EH (cell line): ENCODE data around the gene TRAF3.
"Not testable (repeated sequence)": the region's sequence is repeated elsewhere in the genome, so short reads cannot be mapped to it uniquely, and the experiment has no call there.

Experiments
- DNase-seq: peaks from one replicate; pipeline ENCODE4 v3.0.0-alpha.2; 2015; ENCODE audit warnings: low read depth

TRAF3 gene

GRCh38 chr14:102923925-102924486 lies 146.8 kb downstream of the TRAF3 start:
- no peak for DNase-seq

DNA sequence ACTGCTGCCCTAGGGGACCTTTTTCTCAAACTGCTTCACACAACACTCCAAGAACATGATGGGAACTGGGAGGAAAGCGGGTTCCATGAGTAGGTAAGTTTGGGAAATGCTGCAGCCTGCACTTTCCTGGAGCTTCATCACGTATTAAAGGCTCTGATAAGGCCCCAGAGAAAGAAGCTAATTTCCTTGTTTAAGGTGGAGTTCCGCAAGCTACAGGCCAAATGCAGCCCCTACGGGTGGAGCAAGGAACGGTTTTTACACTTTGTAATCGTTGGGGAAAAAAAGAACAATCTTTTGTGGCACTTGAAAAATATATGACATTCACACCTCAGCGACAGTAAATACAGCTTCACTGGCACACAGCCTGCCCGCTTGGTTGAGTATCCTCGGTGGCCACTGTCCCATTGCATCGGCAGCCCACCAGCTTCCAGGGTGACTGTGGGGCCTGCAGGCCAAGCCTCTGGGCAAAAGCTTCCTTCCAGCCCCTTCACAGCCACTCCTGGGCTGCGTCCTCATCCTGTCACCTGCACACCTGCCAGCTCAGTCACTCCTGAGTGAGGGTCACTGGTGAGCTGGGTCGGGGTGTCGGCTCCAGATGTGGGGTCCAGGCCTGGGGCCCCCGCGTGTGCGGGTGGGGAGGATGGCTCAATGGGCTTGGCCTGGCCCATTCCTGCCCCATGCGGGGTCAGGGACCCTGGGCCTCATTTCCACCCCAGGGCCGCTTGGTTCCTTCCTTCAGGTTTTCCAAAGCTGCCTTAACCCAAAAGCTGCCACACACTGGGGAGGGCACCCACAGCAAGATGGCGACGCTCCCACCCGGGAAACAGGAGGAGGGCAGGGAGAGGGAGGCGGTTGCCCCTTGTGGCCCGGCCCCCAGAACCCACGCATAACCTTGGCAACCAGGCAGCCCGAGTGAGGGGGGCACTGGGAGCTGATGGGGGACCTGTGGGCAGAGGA lies 147.7 kb downstream of the TRAF3 start:
- no peak for DNase-seq

GRCh38 chr14:102925646-102926045 lies 148.4 kb downstream of the TRAF3 start:
- no peak for DNase-seq

GRCh38 chr14:102926104-102926503 lies 148.9 kb downstream of the TRAF3 start:
- DNase-seq, result no peak

- DNase-seq, result not testable (repeated sequence)
These were observed 149.6 kb downstream of the TRAF3 start for GRCh38 chr14:102926840-102927239.

GRCh38 chr14:102927346-102927877 lies 150.2 kb downstream of the TRAF3 start:
- no peak for DNase-seq

DNA sequence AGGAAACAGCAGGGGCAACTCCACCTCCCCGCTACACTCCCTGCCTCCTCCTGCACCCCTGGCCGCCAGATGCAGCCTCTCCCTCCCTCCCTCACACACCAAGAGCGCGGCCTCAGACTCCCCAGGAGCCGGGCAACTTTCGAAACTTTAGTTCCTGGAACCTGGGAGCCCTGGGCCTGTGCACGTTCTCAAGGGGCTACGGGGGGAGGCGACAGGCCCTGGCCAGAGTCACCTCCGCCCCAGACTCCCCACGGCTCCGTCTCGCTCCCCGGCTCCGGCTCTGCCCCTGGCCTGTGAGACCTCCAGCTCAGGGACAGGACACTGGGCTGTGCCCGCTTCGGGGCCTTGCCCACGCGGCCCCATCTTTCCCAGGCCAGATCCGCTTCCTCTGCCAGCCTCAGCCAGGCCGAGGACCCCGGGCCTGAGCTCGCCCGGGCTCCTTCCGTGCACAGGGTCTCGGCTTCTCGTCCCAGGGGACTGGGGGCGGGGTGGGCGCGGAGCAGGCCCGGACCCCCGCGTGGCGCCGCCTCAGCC lies 150.7 kb downstream of the TRAF3 start:
- peak; percentile 10 for DNase-seq

GRCh38 chr14:102928412-102929240 lies 151.4 kb downstream of the TRAF3 start:
- DNase-seq, result peak; percentile 59

DNA sequence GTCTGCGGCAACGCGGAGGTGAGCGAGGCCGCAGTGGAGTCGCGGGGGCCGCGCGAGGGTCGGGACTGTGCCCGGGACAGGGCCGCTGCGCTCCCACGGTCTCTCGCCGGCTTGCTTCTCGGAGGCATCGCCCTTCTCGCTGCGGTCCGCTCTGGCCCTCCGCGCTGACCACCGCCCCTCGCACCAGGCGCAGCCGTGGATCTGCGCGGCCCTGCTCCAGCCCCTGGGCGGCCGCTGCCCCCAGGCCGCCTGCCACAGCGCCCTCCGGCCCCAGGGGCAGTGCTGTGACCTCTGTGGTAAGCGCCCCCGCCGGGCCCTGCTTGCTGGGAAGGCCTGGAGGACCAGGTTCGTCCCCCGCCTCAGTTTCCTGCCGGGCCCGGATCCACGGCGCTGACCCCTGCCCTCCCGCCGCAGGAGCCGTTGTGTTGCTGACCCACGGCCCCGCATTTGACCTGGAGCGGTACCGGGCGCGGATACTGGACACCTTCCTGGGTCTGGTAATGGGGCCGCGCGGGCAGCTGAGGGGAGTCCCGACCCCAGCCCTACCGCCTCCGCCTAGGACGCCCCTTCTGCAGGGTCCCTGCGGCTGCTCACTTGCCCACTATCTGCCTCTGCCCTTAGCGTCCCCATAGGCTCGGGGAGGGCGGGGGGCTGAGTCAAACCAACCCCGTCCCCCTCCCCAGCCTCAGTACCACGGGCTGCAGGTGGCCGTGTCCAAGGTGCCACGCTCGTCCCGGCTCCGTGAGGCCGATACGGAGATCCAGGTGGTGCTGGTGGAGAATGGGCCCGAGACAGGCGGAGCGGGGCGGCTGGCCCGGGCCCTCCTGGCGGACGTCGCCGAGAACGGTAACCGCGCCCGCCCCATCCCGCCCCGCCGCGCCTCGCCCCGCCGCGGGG lies 152.2 kb downstream of the TRAF3 start:
- DNase-seq, result no peak

GRCh38 chr14:102930138-102930752 lies 153.0 kb downstream of the TRAF3 start:
- peak; percentile 12 for DNase-seq

- DNase-seq, result peak; percentile 50
These were observed 153.7 kb downstream of the TRAF3 start for GRCh38 chr14:102930753-102931579.

DNA sequence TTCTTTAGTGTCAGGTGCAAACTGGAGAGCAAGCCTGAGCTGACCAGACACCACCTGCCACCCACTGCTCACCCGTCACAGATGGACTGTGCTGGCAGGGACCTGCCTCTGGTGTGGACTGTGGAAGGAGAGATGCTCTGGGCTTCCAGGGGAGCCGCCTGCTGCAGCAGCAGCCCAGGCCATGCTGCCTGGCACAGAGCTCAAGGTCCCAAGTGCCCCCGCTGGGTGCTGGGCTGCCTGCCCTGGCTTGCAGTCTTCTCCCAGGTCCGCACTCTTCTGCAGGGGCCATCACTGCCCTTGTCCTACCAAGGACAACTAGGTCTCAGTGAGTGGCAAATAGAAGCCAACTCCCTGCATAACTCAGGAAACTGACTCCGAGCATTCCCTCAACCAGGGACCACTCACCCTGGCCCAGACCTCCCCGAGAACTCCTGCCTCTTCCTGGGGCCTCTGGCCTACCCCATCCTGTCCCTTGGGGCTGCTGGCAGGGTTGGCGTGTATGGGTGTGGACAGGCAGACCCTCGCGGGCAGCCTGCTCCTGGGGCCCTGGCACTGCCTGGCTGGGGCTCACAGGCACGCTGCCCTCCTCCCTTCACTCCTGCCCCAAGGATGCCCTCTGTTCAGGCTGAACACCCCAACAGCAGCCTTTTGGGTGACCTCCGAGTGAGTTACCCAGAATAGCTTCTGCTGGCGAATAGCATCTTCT lies 154.5 kb downstream of the TRAF3 start:
- no peak for DNase-seq

GRCh38 chr14:102932484-102933248 lies 155.4 kb downstream of the TRAF3 start:
- no peak for DNase-seq

- no peak for DNase-seq
These were observed 156.5 kb downstream of the TRAF3 start for GRCh38 chr14:102933618-102934231.

DNA sequence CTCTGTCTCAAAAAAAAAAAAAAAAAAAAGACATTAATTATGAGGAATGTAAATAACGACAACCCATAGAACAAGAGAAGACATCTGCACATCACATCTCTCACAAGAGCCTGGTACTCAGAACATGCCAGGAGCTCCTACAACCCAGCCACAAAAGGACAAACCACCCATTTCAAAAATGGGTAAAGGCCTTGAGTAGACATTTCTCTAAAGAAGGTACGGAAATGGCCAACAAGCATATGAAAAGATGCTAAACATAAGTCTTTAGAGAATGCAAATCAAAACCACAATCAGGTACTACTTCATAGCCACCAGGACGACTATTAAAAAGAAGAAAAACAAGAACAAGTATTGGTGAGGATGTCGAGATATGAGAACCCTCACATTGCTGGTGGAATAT lies 158.5 kb downstream of the TRAF3 start:
- no peak for DNase-seq

GRCh38 chr14:102937331-102938175 lies 160.3 kb downstream of the TRAF3 start:
- no peak for DNase-seq

DNA sequence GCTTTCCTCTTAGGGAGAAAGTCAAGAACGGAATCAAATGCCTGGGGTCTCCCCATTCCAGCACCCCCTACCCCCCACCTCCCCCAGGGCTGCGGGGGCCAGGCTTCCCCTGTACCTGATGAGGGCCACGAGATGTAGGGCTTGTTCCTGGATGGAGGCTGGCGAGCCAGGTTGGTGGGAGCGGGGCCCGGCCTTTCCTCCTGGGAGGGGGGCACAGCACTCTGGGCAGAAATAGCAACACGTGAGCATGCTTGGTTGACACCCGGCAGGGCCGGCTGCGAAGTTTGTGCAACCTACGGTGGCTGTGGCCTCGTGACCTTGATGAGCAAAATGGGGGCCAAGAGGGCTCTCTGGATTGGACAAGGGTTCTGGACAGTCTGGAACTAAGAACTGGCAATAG lies 160.9 kb downstream of the TRAF3 start:
- DNase-seq, result no peak
